HG03025 (cell line): ENCODE data around the gene GPR137C.

Source experiments
- ATAC-seq: cut with Tn5 transposase; IDR thresholded peaks from one replicate; pipeline ENCODE4 v1.9.1; 2021; ENCODE audit warnings: mild to moderate bottlenecking, moderate library complexity; ENCODE audit not compliant: unreplicated experiment, low FRiP score

Gene GPR137C, protein sequence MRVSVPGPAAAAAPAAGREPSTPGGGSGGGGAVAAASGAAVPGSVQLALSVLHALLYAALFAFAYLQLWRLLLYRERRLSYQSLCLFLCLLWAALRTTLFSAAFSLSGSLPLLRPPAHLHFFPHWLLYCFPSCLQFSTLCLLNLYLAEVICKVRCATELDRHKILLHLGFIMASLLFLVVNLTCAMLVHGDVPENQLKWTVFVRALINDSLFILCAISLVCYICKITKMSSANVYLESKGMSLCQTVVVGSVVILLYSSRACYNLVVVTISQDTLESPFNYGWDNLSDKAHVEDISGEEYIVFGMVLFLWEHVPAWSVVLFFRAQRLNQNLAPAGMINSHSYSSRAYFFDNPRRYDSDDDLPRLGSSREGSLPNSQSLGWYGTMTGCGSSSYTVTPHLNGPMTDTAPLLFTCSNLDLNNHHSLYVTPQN

DNA sequence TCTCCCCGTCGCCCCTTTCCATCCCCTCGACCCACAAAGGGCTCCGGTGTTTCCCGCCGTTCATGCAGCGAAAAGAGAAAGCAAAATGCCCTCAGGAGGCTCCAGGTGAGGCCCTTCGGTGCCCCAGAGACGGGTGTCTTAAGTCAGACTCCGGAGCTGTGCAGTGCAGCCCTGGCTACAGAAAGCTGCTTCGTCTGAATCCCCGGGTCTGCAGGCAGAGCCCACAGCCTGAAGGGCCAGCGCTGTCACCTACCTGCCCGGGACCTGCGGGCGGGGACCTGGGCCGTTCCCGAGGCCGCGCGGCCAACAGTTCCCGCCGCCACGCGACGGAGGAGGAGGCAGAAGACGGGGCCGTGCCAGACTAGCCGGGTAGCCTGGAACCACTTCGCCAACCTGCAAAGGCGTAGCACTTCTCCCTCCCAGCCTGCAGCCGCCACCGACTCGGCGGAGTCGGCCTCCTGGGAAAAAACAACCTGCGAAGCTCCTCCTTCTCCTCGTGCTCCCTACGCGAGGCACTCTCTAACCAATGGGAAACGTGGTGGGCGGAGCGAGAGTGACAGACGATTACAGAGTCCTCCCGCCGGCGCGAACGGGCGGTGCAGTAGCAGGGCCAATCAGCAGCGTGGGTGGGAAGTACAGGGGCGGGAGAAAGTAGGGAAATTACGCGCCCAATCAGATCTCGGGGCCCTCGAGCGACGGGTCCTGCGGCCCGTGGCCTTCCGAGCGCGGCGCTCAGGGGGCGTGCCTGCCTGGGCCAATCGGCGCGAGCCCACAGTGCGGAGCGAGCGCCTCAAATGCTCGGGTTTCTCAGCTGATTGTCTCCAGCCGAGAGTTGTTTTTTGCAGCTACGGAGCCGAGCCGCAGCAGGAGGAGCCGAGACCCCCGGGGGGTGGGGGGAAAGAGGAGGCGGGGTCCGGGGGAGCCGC lies at the start of gene GPR137C, which contains the start of gene TXNDC16:
TSS of gene GPR137C (plus strand) at position 774 of the 926 bp plus-strand sequence. CDS start 312 bp downstream, outside the sequence.
TSS of gene TXNDC16 (minus strand) at position 443 of the 926 bp plus-strand sequence. CDS start 8,948 bp downstream, outside the sequence.
- ATAC-seq: peak; percentile 91

DNA sequence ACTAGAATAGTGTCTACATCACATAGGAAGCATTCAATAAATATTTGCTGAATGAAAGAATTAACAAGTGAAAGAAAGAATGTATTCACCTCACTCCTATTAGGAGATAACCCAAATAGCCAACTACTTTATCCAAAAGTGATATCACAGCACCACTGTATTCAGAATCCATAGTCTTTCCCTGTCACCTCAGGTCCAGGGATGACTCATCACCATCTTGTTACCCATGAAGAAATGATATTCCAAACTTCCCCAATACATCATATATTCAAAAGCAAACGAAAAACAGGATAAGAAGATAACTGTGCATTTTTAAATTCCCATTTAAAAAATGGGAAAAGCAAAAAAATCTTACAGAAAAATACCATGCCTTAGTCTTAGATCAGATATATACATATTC lies 39.4 kb upstream of the GPR137C start:
- no peak for ATAC-seq

DNA sequence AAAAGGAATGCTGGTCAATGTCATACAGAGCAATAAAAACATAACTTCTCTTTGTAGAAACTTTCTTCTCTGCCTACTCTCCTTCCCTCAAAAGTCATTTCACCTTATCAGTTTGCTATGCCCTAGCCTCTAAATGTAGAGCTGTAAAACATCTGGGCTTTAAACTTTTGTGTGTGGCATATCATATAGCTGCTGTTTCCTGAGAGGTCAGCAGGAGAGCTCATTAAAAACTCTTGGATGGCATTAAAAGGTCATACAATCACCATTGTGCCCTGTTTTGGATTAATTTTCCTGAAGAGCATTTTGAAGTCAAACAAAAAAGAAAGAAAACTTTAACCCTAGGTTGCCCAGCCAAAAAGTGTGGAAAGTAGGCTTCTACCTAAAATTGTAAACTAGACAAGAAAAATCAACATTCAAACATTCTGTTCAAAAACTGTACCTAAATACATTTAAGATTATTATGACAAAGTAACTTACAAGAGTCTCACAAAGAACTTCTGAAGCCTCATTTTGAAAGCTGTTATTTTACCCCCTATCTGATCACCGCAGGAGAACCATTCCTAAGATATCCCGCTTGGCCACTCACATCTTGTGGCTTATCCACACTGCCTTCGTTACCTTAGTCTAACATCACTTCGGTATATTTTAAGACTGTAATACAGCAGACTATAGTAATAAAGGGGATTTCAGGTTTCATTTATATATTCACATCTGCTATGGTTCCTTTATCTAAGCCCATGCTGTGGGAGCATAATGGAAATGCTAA lies 38.4 kb upstream of the GPR137C start:
- ATAC-seq: no peak

DNA sequence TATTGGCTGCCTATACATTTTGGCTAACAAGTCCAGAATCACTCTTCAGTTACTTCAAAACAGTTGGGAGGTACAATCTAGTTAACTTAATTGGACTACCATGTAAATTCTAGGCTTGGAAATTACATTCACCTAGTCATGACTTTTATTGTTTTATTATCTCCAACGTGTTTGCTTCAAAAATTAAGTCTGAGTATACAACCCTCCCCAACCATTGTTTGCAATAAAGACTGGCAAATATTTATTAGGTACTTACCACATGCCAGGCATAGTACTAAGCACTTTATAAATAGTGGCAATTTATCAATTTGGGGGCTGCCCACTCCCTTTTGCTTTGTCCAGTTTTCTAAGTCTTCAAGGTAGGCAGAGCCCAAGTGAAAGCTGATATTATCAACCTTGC lies 30.6 kb upstream of the GPR137C start:
- ATAC-seq: no peak

DNA sequence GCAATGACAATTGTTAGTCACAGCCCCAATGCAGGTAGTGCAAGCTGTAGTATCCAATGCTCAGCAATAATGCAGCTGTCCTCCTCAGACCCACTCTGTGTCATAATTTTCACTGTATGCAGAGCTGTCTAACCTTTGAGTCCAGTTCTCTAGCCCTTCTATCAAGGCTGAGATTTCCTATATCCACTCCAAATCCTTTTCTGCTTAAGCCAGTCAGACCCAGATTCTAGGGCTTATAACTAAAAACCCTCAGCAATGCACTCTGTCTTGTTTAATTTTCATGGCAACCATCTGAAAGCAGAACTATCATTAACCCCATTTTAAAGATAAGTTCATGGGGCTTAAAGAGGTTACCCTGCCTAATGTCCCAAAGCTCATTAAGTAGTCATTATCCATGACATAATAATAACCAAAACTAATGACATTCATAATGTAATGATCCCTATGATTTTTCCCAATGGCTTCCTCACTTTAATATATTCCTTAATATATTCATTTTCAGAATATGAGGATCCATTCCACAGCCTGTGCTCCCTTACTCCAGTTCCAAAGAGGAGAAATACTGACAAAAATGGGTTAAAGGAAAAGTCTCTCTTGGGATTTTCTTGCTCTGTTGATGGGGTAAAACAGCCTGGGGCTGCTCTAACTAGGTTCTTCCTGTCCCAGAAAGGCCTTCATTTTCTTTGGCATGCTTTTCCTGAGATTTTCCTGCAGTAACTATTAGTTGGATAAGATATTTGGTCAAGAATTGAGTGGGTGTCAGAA lies 29.9 kb upstream of the GPR137C start:
- no peak for ATAC-seq

DNA sequence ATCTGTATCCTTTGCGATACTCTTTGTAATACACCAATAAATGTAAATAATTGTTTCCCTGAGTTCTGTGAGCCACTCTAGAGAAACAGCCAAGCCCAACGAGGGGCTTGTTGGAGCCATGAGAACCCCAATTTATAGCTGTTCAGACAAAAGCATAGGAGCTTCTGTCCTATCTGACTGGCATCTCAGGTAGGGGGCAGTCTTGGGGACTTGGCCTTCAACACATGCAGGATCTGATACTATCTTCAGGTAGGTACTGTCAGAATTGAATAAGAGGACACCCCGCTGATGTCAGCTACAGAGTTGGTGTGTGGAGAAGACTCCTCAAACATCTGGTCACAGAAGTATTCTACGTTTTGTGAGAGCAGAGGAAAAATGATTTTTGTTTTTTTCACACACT lies 25.6 kb upstream of the GPR137C start:
- no peak for ATAC-seq

DNA sequence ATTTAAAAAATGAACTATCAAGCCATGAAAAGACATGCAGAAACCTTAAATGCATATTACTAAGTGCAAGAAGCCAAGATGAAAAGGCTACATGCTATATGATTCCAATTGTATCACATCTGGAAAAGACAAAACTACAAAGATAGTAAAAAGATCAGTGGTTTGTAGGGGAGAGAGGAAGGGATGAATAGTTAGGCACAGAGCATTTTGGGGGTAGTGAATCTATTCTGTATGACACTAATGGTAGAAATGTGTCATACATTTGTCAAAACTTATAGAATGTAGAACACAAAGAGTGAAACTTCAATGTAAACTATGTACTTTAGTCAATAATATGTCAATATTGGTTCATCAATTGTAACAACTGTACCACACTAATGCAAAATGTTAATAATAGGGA lies 21.2 kb upstream of the GPR137C start:
- no peak for ATAC-seq

DNA sequence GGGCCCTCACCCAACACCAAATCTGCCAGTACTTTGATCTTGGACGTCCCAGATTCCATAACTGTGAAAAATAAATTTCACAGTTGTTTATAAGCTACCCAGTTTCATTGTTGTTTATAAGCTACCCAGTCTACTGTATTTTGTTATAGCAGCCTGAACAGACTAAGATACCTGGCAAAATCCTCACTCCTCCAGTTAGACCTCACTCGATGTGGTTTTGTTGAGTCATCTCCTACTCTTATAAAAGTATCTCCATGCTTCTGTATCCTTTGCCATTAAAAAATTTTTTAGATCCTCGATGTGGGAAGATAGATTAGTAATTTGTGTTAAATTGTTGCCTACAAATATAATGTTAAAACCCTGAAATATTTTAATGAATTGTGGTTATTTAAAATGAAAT lies 16.4 kb upstream of the GPR137C start:
- no peak for ATAC-seq

DNA sequence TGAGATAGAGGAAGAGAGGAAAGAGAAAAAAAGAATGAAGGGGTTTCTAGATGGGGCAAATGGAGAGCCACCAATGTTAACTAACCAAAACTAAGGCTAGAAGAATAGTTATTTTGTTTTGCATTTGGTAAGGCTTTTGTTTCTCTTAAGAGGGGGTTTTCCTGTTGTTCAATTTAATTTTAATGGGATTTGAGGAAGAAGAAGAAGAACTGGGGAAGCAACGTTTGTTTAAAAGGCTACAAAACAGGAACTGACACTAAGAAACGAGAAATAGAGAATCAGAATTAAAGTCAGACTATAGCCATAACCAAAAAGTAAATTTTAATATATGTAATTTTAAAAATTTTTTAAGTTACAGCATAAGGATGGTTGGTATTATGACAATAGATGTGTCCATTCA lies 14.0 kb upstream of the GPR137C start:
- no peak for ATAC-seq

DNA sequence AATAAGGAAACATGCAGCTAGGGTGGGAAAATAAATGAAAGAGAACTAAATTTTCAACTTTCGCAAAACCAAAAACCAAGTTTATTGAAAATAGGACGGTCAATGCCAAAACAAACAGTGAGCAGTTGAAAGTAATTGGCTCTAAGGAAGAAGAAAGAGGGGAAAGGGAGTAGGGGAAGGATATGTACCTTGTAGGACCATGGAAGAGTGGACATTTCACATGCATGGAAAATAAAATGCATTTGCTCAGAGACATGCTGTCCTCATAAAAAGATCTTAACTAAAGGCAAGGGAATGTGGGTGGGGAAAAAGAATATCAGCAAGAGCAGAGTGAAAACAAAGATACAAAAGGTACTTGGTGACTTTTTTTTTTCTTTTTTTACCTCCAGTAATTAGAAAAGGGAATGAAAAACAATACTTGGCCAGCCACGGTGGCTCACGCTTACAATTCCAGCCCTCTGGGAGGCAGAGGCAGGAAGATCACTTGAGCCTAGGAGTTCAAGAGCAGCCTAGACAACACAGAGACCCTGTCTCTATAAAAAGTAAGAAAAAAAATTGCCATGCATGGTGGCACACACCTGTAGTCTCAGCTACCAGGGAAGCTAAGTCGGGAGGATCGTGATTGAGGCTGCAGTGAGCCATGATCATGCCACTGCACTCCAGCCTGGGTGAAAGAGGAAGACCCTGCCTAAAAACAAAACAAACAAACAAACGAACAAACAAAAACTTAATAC lies 6.9 kb upstream of the GPR137C start:
- no peak for ATAC-seq

DNA sequence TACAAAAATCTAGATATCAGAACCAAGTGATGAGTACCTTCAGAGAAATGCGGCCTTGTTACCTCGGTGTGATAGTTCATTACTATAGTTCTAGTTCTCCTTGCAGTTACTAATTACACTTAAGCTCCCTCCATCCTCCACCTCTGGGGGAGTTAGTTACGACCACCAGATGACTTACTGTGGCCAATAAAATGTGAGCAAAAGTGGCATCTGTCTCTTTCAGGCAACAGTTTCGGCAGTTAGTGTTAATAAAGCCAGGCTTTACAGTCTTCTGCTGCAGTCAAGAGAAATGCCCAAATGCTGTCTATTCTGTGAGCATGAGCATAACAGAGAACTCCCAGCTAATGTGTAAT lies 6.3 kb upstream of the GPR137C start:
- ATAC-seq: no peak

DNA sequence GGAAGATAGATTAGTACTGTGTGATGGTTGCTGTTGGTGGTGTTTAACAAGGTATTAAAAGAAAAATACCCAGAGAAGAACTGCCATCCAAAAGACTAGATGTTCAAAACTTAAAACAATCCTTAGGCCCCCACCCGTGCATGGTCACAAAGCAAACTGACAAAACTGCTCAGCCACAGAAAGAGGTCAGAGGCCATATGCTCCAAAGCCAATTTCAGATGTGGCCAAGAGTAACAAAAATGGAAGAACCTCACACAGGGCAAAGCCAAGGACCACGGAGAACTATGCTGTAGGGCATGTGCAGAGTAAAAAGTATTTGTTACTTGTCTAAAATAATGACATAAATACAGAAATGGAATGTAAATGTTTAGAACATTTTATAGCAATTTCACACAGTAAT lies 5.6 kb upstream of the GPR137C start:
- no peak for ATAC-seq

DNA sequence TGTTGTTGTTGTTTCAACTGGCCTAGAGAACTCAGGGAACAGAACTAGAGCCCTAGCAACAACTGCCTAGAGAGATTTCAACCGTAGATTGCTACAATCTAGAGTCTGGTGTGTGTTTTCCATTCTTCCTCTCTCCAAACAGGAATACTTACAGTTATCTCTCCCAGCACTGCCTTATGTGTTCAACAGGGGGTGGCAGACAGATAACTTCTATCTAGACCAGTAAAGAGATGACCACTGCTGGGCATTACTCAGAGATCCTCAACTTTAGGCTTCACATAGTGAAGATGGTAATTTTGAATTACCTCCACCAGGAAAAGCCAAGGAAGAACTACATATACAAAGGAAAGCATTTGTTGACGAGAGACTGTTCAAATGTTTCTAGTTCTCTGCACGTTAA lies 5.1 kb upstream of the GPR137C start:
- ATAC-seq: no peak

DNA sequence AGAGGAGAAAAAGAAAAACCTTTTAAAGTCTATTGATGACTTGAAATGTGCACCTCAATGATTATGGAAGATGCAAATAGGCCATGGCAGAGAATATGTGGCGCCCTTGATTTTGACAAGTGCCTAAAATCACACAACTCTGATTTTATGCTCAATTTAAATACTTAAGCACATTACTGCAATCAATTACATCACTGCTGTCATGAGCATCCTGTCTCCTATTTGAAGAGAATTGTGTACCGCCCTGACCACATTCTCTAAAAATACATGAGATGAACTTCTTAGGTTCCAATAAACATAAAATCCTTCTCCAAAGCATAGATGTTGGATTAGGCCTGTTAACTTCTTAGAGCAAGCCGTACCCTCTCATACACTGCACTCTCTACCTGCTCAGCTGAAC lies 2.0 kb upstream of the GPR137C start:
- no peak for ATAC-seq

DNA sequence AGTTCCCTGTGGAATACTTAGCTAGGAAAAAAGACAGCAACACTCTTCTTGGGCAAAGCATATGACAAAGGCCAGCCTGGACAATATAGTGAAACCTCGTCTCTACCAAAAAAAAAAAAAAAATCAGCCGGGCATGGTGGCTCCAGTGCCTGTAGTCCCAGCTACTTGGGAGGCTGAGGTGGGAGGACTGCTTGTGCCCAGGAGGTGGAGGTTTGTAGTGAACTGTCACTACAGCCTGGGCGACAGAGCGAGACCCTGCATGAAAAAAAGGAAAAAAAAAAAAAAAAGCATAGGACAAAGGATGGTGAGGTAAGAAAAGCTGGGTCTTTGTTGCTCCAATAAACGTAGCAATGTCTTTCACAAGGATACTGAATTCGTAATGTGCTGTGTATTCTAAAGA lies 1.4 kb upstream of the GPR137C start:
- no peak for ATAC-seq

DNA sequence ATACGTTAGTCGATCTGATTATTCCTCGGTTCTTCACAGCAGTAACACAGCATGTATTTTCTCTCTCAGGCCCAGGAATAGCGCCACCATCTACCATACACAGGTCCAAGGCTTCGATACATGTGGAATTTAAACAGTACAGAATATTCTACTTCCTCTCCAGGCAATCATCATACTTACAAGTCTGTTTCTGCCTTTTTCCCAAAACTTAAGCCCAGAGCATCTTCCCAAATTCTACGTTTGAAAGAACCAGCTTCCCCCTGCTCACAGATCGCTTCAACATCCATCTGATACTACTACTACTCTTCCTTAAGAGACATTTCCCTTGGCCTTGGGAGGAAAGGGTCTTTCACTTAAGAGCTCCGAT lies 957 bp upstream of the GPR137C start:
- no peak for ATAC-seq

DNA sequence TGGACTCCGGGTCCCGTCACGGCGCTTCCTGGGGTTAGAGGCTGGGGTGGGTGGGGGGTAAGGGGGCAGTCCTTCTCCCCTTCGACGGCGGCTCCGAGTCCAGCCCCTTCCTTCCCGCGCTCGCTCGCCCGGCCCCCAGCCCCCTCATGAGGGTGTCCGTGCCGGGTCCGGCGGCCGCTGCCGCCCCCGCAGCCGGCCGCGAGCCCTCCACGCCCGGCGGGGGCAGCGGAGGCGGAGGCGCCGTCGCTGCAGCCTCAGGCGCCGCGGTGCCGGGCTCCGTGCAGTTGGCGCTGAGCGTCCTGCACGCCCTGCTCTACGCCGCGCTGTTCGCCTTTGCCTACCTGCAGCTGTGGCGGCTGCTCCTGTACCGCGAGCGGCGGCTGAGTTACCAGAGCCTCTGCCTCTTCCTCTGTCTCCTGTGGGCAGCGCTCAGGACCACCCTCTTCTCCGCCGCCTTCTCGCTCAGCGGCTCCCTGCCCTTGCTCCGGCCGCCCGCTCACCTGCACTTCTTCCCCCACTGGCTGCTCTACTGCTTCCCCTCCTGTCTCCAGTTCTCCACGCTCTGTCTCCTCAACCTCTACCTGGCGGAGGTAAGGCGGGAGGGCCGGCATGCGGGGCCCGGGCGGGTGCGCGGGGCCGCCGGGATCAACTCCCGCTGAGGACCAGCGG lies 500 bp downstream of the GPR137C start:
- peak; percentile 27 for ATAC-seq

DNA sequence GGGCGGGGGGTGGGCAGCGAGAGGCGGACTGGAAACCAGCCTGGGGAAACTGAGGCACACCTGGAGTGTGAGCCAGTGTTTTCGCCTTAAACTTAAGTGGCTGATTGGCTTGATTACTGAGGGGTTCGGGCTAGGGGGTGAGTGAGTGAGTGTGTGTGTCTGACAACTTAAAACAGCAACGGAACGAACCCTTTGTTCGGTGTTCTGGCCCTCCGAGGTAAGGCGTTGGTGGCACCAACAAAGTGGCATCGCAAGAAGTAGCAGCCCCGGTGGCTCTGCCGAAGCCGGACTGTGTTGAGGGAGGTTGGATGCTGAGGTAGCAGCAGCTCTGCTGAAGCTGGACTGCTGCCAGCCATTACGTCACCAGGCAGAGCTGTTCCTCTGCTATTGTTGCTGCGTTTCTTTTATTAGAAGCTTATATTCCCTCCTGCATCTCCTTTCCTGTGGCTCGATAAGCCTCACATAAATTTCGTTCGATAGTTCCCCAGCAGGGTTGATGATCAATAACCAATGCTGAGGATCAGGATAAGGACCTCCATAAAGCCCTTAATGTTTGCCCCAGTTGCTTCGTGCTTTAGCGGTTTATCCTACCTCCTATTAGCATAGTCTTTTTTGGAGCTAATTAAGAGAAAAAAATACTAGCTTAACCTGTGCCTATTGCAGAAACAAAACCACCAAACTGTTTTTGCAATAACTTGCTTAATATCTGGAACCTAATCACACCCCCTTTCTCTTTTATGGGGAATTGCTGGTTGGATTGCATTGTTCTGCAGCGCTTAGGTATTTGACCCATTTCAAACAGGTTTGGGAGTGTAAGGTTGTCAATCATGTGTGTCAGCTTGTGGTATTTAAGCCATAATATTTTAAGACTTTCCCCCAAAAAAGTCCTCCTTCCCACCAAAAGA lies 1.3 kb downstream of the GPR137C start:
- ATAC-seq: no peak
